Measurements from ENCODE around the gene FABP3.

GRCh38 chr1:31408788-31409318 lies 36.0 kb upstream of the FABP3 start:
- TF ChIP-seq, protein P1, sequence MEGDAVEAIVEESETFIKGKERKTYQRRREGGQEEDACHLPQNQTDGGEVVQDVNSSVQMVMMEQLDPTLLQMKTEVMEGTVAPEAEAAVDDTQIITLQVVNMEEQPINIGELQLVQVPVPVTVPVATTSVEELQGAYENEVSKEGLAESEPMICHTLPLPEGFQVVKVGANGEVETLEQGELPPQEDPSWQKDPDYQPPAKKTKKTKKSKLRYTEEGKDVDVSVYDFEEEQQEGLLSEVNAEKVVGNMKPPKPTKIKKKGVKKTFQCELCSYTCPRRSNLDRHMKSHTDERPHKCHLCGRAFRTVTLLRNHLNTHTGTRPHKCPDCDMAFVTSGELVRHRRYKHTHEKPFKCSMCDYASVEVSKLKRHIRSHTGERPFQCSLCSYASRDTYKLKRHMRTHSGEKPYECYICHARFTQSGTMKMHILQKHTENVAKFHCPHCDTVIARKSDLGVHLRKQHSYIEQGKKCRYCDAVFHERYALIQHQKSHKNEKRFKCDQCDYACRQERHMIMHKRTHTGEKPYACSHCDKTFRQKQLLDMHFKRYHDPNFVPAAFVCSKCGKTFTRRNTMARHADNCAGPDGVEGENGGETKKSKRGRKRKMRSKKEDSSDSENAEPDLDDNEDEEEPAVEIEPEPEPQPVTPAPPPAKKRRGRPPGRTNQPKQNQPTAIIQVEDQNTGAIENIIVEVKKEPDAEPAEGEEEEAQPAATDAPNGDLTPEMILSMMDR (IDR thresholded peaks at IDR 0.05; ENCODE audit: low read length), result no peak
- no peak for TF ChIP-seq EZH2 (IDR thresholded peaks at IDR 0.05; ENCODE audit: borderline replicate concordance, low read length)
